HG03354 (cell line): ENCODE measurements around the gene RBM18.

Experiments
- ATAC-seq: cut with Tn5 transposase; IDR thresholded peaks from one replicate; pipeline ENCODE4 v1.9.1; 2021; ENCODE audit warnings: mild to moderate bottlenecking; ENCODE audit not compliant: unreplicated experiment, poor library complexity, severe bottlenecking

Gene RBM18

DNA sequence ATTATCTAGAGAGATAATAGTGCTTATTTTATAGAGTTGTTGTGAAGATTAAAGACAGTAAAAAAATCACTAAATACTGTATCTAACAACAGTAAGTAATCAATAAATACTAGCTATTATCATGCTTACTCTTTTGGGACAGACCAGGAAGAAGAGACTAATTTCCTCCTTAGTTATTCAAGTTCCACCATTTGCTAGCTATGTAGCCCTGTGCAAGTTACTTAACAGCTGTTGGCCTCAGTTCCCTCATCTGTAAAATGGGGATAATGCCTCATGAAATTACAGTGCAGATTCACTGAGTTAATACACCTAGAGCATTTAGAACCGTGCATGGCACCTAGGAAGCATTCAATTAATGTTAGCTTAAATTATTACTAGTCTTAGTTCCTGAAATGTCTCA, 2.6 kb downstream of the RBM18 start:
- ATAC-seq, result no peak

DNA sequence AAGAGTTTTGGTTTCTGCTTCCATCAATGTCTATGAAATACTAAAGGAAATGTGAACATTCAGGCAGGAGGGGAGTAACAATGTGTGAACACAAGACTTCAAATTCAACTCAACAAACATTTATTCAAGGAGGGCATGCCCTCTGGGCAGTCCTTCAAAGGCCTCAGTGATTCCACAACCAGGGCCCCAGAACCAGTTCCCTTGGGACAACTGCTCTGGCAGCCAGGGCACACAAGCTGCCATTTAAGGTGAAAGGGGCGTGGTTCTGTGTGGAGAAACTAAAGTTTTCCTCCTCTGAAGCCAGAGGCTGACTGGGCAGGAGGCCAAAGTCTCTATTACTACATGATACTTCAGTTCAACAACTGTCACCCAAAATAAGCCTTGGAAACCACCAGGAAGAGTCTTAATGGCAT, 3.2 kb downstream of the RBM18 start:
- ATAC-seq, result no peak

GRCh38 chr9:122258886-122259415, 5.7 kb downstream of the RBM18 start:
- no peak for ATAC-seq

- no peak for ATAC-seq
Measured at GRCh38 chr9:122256206-122256605, 8.4 kb downstream of the RBM18 start.

DNA sequence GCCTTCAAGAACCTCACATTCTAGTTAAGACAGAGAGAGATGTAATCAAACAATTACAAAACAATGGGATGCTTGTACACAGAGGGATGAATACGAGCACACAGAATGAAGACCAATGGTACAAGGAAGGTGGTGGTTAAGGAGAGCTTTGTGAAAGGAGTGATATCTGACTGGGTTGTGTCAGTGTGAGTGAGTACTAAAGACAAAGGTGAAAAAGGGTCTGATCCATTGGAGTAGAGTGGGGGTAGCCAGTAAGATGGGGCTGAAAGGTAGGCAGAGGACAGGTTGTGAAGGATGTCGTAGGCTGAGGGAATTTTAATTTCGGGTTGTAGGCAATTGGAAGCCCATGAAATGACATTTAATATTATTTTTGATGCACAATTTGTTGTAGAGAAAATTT, 9.9 kb downstream of the RBM18 start:
- no peak for ATAC-seq

- ATAC-seq, result no peak
Measured at GRCh38 chr9:122252796-122253195, 11.8 kb downstream of the RBM18 start.

GRCh38 chr9:122251351-122251750, 13.3 kb downstream of the RBM18 start:
- ATAC-seq, result no peak

- ATAC-seq, result no peak
Measured at GRCh38 chr9:122248448-122248865, 16.2 kb downstream of the RBM18 start.

GRCh38 chr9:122246666-122247065, 18.0 kb downstream of the RBM18 start:
- ATAC-seq, result no peak

DNA sequence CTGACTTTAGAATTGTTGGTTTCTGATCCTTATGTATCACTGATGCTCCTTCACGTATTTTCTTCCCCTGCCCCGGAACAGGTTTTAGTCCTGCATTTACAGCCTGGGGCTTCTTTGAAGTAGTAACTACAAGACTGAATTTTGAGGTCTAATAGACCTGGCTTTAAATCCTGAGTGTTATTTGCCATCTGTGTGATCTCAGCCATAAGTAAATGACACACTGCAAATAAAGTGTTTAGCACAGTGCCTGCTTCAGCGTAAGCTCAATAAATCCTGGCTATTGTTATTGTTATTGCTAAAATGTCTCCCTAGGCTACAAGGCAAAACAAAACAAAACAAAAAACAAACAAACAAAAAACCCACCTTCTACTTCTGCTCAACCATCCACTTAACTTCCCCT, 20.3 kb downstream of the RBM18 start:
- no peak for ATAC-seq

DNA sequence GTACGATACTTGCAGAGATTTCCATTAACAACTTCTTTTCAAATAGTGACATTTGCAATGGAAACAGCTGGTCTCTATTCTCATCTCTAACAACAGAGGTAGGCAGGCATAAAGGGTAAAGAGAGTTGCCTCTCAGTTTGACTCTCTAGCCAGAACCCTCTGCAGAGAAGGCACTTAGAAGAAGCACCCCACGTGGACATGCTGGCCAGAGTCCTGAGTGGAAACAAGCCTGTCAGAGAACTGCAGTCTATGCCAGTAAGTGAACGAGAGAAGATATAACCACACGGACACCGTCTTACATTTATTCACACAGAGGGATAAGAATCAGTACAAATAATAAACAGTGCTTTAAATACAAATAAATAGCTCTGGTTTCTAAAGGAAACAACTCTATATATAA, 24.9 kb downstream of the RBM18 start:
- ATAC-seq, result no peak

GRCh38 chr9:122236681-122237080, 28.0 kb downstream of the RBM18 start:
- ATAC-seq, result no peak

GRCh38 chr9:122234022-122234748, 30.5 kb downstream of the RBM18 start:
- ATAC-seq, result no peak

GRCh38 chr9:122232796-122233306, 31.8 kb downstream of the RBM18 start:
- no peak for ATAC-seq

DNA sequence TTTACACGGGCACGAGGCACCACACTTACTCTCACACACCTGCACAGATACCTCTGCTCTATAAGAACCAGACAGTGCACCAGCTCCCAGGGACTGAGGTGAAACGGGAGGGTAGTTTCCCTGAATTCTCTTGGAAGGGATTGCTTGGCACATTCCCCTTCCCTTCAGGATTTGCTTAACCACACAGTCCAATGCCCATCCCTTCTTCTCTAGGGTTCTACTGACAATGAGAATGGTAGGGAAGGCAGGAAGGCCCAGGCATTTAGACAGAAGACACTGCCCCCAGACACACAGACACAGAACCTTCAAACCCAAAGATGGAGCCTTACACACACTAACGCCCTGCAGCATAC, 35.2 kb downstream of the RBM18 start:
- ATAC-seq, result no peak

GRCh38 chr9:122228568-122229484, 35.8 kb downstream of the RBM18 start, which contains the start of gene LHX6:
Gene LHX6, minus strand, starts transcription at chr9:122228957. Its CDS starts 217 bp downstream, at chr9:122228740.
- ATAC-seq, result no peak

DNA sequence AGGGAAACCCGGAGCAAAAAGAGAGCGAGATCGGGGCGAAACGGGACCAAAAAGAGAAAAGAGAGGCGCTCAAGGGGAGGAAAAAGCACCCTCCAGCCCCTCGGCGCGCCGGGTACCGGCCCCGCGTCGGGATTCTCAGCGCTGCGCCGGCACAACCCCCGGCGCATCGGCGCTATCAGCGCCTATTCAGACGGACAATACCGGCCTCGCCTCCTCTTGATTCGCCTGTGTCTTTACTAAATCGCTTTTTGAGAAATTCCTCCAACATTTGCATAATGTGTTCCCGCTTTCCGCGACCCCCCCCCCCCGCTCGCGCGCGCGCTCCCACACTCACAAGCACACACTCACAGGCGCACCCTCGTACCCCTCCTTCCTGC, 36.5 kb downstream of the RBM18 start:
- ATAC-seq, result no peak

- ATAC-seq, result no peak
Measured at GRCh38 chr9:122227575-122227900, 37.1 kb downstream of the RBM18 start.

DNA sequence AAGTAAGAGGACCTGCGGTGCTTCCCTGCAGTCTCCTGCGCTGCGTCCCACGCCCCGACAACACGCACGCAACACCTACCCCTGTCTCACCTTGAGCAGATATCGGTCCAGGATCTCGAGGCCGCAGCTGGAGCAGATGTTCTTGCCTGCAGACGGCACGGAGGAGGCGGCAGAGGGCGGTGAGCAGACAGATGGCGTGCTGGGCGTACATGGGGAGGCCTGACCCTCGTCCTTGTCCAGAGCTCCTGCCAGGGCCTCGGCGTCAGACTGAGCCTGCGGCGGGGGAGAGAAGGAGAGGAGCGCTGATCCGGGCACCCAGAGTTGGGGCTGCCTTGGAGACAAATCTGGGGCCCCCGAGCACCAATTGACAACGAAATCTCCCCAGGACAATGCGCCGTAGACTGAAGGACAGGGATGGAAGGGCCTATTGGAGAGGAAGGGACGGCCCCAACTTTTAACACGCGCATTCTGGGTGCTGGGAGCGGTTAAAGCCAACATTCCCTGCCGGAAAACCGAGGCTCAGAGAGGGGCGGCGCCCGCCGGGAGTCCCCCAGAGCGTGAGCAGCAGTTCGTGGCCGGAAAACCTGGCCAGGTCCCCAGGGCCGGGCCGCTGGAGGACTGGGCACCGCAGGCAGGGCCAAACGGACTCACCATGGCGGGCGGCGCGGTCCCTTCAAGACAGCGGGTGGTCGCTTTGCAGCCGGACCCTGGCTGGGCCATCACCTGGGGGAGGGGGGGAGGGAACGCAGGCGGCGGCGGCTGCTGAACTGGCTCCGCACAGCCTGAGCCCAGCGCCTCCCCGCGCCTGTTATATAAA, 37.7 kb downstream of the RBM18 start:
- no peak for ATAC-seq
